Activated CD4-positive, alpha-beta T cell treated with anti-CD3 and anti-CD28 coated beads, Interleukin-2, amount 50 U/mL, for 24 hours (primary cell): ENCODE measurements around the gene MRPL45.
"Not testable (repeated sequence)": the region's sequence is repeated elsewhere in the genome, so short reads cannot be mapped to it uniquely, and the experiment has no call there.

Source experiments
- DNase-seq, 2 donors: peaks; one replicate each; pipeline ENCODE4 v3.0.0-alpha.2; 2020; ENCODE audit warnings: low read depth in 1 of 2, low spot score in 1 of 2

Gene MRPL45

GRCh38 chr17:38296834-38297517 lies at the start of gene MRPL45:
Gene MRPL45 (plus strand): TSS chr17:38297168. CDS start chr17:38297184, 16 bp downstream.
- peak; percentile 94 to 96 for DNase-seq

DNA sequence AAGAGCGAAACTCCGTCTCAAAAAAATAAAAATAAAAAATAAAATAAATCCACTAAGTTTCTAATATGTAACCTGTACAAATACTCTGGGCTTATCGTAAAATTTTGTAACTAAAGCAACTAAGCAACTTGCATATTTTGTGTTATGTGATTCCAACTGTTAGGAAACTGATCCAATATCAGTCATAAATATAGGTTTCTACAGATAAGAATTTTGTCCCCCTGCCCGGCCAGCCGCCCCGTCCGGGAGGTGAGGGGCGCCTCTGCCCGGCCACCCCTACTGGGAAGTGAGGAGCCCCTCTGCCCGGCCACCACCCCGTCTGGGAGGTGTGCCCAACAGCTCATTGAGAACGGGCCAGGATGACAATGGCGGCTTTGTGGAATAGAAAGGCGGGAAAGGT lies 43.8 kb upstream of the MRPL45 start:
- DNase-seq: not testable (repeated sequence)

DNA sequence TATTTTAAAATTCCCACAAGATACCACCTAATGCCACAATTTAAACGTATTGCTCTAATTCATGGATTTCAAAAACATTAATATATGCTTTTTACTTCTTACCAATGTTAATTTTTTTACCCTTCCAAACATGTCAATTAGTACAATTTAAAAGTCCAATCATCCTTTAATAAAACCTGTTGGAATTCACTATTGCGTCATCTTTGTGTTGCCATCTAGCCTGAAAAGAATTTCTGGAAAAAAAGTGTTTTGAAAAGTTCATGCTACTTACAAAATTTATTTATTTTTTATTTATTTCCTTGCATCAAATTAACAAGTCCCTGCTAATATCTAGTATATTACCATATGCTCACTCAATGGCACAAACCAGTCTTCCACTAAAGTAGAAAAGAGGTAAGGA lies 42.6 kb upstream of the MRPL45 start:
- DNase-seq: not testable (repeated sequence)

DNA sequence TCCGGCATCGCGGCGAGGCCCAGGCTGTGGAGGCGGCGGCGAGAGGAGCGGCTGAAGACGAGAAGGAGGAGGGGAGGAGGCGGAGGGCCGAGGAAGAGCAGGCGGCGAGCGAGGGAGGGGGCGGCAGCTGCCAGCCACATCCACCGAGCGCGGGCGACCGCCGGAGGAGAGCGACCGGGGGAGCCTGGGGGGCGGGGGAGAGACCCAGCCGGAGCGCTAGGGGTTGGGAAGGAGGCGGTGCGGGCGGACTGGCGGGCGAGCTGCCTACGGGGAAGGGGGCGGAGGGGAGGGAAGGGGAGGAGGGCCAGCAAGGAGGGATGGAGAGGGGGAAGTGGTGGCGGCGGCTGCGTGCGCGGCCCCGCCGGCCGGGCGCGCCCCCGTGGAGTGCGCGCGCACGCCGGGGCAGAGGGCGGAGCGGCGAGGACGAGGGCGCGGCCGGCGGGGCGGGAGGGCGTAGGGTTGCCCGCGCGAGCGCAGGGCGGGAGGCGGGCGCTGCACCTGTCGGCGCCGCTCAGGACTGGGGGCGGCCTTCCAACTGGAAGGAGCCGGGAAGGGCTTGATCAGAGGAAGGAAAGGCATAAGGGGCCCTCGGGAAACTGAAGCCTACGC lies 39.9 kb upstream of the MRPL45 start:
- DNase-seq: peak; percentile 65 to 66

DNA sequence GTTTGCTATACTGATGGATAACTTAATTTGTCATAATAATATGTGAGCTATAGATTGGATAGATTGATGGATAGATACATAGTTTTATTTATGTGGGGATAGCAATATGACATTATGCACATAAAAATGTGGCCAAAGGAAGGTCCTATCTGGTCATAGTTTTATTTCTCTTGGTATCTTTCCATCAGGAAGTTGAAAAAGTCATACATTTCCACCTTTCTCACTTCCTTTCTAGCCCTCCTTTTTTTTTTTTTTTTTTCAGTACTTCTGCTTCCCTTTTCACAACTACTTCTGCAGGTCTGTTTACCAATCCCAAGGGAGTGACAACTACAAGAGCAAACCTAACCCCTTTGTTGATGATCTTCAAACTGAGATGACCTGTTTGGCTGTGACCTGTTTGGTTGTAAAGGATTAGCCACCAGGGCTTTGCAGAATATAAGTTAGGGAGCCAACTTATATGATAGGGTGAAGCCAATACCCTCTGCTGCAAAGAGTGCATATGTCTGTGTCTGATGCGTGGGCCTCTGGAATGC lies 30.9 kb upstream of the MRPL45 start:
- not testable (repeated sequence) for DNase-seq

DNA sequence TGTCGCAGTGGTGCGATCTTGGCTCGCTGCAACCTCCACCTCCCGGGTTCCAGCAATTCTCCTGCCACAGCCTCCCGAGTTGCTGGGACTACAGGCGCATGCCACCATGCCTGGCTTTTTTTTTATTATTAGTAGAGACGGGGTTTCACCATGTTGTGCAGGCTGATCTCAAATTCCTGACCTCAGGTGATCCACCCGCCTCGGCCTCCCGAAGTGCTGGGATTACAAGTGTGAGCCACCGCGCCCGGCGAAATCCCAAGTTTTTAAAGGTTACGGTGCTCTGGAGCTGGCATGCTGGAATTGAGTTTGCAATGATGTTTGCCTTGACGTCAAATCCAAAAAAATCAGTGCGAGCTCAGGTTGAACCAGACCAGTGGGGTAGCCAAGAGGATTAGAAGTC lies 30.4 kb upstream of the MRPL45 start:
- DNase-seq: not testable (repeated sequence)

DNA sequence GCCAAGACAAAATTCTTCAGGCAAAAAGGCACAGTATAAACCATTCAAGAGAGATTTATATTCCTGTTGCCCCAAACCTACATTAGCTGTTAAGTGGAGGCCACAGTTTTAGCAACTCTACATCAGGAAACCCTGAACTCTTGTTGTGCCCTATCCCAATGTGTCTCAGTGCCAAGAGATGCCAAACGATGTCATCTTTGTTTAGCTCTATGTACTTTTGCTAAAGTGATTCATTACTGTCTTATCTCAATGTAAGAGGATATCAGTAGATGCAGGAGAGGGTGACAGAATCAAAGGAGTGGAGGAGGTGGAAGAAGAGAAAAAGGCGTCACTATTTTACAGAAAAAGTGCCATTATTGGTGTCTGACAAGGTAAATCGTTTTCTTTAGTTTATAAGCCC lies 28.8 kb upstream of the MRPL45 start:
- DNase-seq: not testable (repeated sequence)

DNA sequence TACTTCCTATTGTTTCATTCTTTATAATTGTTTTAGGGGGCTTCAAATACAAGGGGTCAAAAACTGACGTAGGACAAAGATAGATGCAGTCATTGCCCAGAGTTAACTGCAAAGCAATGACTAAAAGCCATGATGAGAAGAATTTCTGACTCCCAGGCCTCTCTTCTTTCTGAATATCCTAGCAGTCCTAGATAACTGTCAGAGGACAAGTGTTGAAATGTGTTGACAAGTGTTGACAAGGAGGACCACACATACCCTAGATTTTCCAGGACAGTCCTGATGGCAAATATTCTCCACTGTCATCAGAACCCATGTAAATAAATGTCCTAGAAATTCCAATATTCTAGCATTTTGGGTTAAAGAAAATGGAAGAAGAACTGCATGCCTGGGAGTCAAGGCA lies 27.9 kb upstream of the MRPL45 start:
- not testable (repeated sequence) for DNase-seq

DNA sequence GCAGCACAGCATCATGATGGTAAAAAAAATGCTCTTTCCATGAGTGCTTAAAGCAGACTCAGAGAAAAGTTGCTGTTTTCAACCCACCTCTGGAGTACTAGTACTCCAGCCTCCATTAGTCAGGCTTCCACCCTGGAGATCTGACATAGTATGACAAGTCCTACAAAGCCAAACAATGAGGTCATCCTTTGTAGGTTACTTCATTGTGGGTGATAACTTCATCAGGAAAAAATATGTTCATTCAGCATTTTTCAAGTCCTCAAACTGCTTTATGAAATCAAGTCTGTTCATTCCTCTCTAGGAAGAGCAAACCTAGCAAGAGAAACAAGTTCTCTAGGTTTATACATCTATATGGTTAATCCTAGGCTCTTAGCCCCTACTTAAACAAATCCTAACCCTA lies 27.4 kb upstream of the MRPL45 start:
- not testable (repeated sequence) for DNase-seq

GRCh38 chr17:38285994-38286393 lies 11.0 kb upstream of the MRPL45 start:
- DNase-seq: not testable (repeated sequence)

DNA sequence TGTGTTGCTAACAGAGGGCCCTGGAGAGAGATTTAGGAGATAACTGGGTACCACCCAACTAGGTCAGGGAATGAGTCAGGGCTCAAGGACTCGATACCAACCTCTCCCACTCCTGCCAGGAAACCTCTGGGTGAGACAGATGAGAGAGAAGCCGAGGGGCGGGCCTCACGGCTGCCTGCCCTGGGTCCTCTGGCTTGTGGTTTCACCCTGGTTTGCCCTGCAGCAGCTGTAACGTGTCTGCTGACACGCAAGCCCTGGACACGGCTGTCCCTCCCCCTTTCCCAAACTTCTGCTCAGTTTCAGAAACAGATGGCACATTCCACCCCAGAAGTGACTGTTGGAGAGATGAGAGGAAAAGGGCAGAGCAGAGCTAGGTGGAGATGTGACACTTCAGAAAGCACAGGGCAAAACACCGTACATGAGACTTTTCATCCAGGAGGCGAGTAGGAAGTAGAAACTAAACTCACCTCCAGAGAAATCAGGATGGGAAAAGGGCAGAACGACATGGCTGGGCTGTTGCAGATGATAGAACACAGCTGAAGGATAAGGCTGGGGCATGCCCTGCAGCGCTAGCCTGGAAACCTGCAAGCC lies 10.4 kb upstream of the MRPL45 start:
- DNase-seq: not testable (repeated sequence)

DNA sequence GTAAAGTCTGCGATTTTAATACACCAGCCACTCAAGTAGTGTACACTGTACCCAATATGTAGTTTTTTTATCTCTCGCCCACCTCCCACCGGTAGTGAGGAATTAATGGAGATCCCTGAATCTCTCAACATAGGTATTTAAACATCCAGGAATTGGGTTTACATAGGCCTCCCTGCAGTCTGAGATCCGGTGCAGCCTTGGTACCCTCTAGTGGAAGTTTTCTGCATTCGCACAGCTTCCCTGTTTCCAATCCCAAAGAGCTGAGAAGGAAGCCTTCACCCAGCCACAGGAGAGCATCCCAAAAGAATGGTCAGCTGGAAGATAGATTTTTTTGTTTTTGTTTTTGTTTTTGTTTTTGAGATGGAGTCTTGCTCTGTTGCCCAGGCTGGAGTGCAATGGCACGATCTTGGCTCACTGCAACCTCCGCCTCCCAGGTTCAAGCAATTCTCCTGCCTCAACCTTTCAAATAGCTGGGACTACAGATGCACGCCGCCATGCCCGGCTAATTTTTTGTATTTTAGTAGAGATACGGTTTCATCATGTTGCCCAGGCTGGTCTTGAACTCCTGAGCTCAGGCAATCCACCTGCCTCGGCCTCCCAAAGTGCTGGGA lies 8.6 kb upstream of the MRPL45 start:
- not testable (repeated sequence) for DNase-seq

GRCh38 chr17:38289760-38290159 lies 7.2 kb upstream of the MRPL45 start:
- not testable (repeated sequence) for DNase-seq

DNA sequence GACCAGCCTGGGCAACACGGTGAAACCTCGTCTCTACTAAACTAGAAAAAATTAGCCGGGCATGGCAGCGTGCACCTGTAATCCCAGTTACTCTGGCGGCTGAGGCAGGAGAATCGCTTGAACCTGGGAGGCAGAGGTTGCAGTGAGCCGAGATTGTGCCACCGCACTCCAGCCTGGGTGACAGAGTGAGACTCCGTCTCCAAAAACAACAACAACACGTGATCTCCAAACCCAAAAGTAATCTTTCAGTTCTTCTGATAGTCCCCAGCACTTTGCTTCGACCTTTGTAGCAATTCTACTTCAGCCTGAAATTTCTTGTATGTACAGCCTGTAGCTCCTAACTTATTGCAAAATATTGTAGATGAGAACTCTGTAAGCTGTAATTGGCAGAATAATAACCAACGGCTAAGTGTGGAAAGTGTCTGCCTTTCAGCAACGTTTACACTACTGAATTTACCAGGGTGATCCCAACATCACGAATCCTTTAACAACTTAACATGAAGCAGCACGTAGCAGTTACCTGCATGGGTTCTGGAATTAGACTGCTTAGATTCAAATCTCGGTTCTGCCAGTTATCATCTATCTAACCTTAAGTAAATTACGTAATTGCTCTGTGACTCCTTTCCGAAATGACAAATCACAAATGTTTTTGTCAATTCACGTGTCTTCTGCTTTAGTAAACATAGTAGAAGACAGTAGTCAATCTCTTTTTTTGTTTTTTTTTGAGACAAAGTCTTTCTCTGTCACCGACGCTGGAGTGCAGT lies 1.2 kb upstream of the MRPL45 start:
- not testable (repeated sequence) for DNase-seq

DNA sequence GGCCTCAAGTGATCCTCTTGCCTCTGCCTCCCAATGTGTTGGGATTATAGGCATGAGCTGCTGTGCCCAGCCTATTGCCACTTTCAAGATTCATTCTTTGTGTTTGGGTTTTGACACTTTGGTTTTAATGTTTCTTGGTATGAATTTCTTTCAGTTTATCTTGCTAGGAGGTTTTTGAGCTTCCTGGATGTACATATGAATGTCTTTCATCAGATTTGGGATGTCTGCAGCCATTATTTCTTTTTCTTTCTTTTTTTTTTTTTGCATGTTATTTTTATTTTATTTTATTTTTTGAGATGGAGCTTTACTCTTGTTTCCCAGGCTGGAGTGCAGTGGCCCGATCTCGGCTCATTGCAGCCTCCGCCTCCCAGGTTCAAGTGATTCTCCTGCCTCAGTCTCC lies 18.5 kb downstream of the MRPL45 start:
- no peak for DNase-seq

DNA sequence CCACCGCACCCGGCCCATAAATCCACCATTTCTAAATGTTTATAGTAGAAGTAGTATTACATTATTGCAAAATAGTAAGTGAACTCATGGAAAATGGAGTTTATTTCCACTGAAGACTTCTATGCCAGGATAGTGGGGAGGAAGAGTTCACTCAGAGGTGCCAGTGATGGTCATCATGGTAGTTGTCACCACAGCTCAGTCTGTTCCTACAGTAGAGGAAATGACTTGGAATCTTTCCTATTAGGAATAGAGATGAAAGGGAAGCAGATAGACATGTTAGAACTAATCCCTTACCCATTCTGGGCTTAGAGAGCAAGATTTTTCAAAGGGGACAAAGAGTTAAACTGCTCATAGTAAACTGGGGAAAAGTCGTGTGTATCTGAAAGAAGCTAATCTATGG lies 20.1 kb downstream of the MRPL45 start:
- no peak for DNase-seq

- no peak for DNase-seq
These were observed 23.5 kb downstream of the MRPL45 start for GRCh38 chr17:38320482-38320881.

GRCh38 chr17:38322156-38322779 lies 25.3 kb downstream of the MRPL45 start:
- DNase-seq: peak; percentile 60 to 61

DNA sequence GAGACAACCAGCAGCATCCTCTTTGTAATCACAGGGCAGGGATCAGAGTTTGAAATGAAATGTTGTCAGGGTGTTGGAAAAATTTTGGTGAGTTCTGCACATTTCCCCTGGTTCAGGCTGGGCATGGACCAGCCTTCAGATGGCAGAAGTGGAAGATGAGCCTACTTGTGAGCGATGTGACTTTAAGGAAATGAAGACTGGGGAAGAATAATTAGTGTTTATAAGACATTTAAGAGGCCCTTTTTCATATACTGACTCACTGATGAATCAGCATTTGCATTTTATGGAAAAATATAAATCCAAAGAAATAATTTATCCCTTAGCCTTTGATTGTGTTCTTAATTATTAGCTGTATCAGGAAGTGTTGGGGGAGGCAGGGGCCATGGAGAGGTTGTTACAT lies 25.9 kb downstream of the MRPL45 start:
- no peak for DNase-seq

DNA sequence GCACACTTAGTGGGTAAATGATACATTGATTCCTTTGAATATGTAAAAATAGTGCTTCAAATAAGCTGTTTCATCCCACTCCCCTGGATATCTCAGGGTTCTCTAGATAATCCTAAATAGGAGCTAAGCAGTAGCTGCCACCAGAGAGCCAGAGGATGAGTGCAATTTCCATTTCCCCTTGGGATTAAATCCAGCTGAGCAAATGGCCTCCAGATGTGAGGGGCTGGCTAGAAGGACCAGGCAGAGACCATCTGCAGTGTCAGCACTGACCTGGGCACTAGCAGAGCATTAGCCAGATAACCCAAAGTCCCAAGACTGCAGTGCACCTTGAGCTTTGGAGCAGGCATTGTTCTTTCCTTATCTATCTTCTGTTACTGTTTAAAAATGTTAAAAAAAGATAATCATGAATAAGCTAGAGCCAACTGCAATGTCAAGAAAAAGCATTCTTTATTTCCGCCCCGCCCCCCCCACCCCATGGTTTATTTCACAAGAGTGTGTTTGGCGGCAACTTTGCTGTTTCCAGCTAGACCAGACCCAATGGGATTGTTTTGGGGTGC lies 27.3 kb downstream of the MRPL45 start:
- no peak for DNase-seq
